T-cell (primary cell): Measurements from ENCODE around the gene FOXR1. TPM values are rescaled to one million over a fixed set of nuclear protein-coding genes. Genes with fewer than 3 reads are reported as not detected.

Experiments
- ATAC-seq, 4 experiments: fragments of 200-7000 bp in 3 of 4; fragments of 150-1000 bp in 1 of 4; cut with Tn5 transposase; replicated peaks in 1 of 4; 1 replicate in 3 of 4; 2 replicates in 1 of 4; pipeline ENCODE4 v1.10.0; 2021; ENCODE audit warnings: moderate library complexity in 3 of 4, mild to moderate bottlenecking in 2 of 4, moderate number of reproducible peaks in 1 of 4
- CTCF ChIA-PET, 2 donors: fragments of 300-600 bp; sonication (Branson Sonifier 250); formaldehyde crosslinking; loops; one replicate each; lab custom pipeline; 2022; ENCODE audit warnings: antibody characterized with exemption in 2 of 2; lab: Charles Lee
- POLR2A ChIA-PET, 2 donors: fragments of 300-600 bp; sonication (Branson Sonifier 250); formaldehyde crosslinking; loops; one replicate each; lab custom pipeline; 2022; ENCODE audit warnings: antibody characterized with exemption in 2 of 2; lab: Charles Lee
- DNase-seq, 35 experiments: peaks; one replicate each; pipeline versions ENCODE4 v3.0.0 to v3.0.0-alpha.2; 2013 to 2023
- H3K27ac ChIP-seq: one replicate; pipeline ENCODE4 v1.5.1; 2013; ENCODE audit warnings: low read length
- H3K27me3 ChIP-seq, 2 experiments: replicated peaks in 1 of 2; 1 replicate in 1 of 2; 2 replicates in 1 of 2; pipeline versions ENCODE4 v1.6.1 to v1.7.0; 2013; ENCODE audit warnings: low read length in 1 of 2, mixed read lengths in 1 of 2; ENCODE audit not compliant: control insufficient read depth in 2 of 2, insufficient read depth in 2 of 2; ENCODE audit errors: extremely low read depth in 1 of 2
- H3K36me3 ChIP-seq, 2 donors: 1 replicate in 1 of 2; 2 replicates in 1 of 2; pipeline versions ENCODE4 v1.6.1 to v1.7.0; 2013; ENCODE audit warnings: low read length in 1 of 2; ENCODE audit not compliant: control insufficient read depth in 2 of 2, insufficient read depth in 1 of 2; ENCODE audit errors: extremely low read depth in 1 of 2
- H3K4me1 ChIP-seq, 2 experiments: 1 replicate in 1 of 2; 2 replicates in 1 of 2; pipeline versions ENCODE4 v1.6.1 to v1.7.0; 2013; ENCODE audit warnings: low read length in 2 of 2, mixed read lengths in 1 of 2; ENCODE audit not compliant: insufficient read depth in 2 of 2, control insufficient read depth in 1 of 2; ENCODE audit errors: extremely low read depth in 1 of 2
- H3K4me3 ChIP-seq, 2 donors: 1 replicate in 1 of 2; 2 replicates in 1 of 2; pipeline versions ENCODE4 v1.5.1 to v1.7.0; 2013; ENCODE audit warnings: mild to moderate bottlenecking in 2 of 2, low read length in 1 of 2, moderate library complexity in 1 of 2; ENCODE audit not compliant: control insufficient read depth in 1 of 2; ENCODE audit errors: extremely low read depth in 1 of 2
- H3K9me3 ChIP-seq: 2 replicates; pipeline ENCODE4 v1.7.0; 2013
- H3K27ac Mint-ChIP-seq, 2 donors: one replicate each; pipeline ENCODE4 v1.8.0; 2020 to 2021; ENCODE audit warnings: mild to moderate bottlenecking in 2 of 2, mixed read lengths in 2 of 2
- H3K27me3 Mint-ChIP-seq, 2 donors: one replicate each; pipeline ENCODE4 v1.8.0; 2021 to 2022; ENCODE audit warnings: mixed read lengths in 2 of 2
- H3K36me3 Mint-ChIP-seq: one replicate; pipeline ENCODE4 v1.8.0; 2021; ENCODE audit warnings: mixed read lengths
- H3K4me1 Mint-ChIP-seq, 3 donors: one replicate each; pipeline ENCODE4 v1.8.0; 2020 to 2022; ENCODE audit warnings: mixed read lengths in 3 of 3, mild to moderate bottlenecking in 1 of 3
- H3K4me3 Mint-ChIP-seq, 3 donors: one replicate each; pipeline ENCODE4 v1.8.0; 2020 to 2022; ENCODE audit warnings: mild to moderate bottlenecking in 3 of 3, mixed read lengths in 3 of 3, moderate library complexity in 3 of 3
- H3K9me3 Mint-ChIP-seq, 3 donors: one replicate each; pipeline ENCODE4 v1.8.0; 2020 to 2022; ENCODE audit warnings: mixed read lengths in 3 of 3
- WGBS: methylation state at CpG from one replicate; pipeline ENCODE4 v1.1.5; 2013; ENCODE audit warnings: missing lambda C conversion rate; ENCODE audit not compliant: insufficient coverage; 5-methylcytosine and 5-hydroxymethylcytosine counted together
- total RNA-seq, 35 experiments: library from RNA in 6 of 35; stranded (reverse) in 6 of 35; fragments of 120-200 nt in 1 of 35; gene quantifications; one replicate each; pipeline versions ENCODE4 v1.2.1 to v1.2.4 and lab custom pipeline; 2013 to 2026

FOXR1 gene
- total RNA-seq, 5 donors from 2014 or later (not counting 1 experiment from before 2014, with no cell fraction given) = not detected

GRCh38 chr11:119025978-119026766 is 54.6 kb downstream of the FOXR1 start:
- Mint-ChIP-seq H3K27ac (peak overlapping the region in 1 of 2 donors; percentile 34), H3K36me3 (peaks cover 28% of the 10 kb centered on the region), H3K4me3 (no peak overlapping the region), H3K4me1 (peaks cover 33 to 48% (median 46%) of the 10 kb centered on the region in 3 donors), H3K27me3 (no peaks in the 10 kb centered on the region), H3K9me3 (no peaks in the 10 kb centered on the region)
- WGBS = 97% methylated on average over 14 of the region's 16 CpGs
- ChIA-PET POLR2A (no interaction called here), CTCF (interaction anchor here in 1 of 2 donors (0.6 kb wide), 1 partner anchor 34 kb away, joined by 3 read pairs; no protein-coding TSS in a partner anchor)
- ATAC-seq (no peak), DNase-seq (no peak)
- no peak overlapping the region for H3K27ac ChIP-seq
- no peaks in the 10 kb centered on the region for H3K27me3 ChIP-seq
- H3K4me1 ChIP-seq = peaks cover 0 to 36% of the 10 kb centered on the region in 2 experiments
- H3K36me3 ChIP-seq = peaks cover 5 to 52% of the 10 kb centered on the region in 2 donors
- H3K9me3 ChIP-seq = no peaks in the 10 kb centered on the region
- H3K4me3 ChIP-seq = no peak overlapping the region

GRCh38 chr11:119026970-119027369 is 55.4 kb downstream of the FOXR1 start:
- Histone ChIP-seq H3K27ac (no peak overlapping the region), H3K9me3 (no peaks in the 10 kb centered on the region), H3K4me1 (peaks cover 0 to 34% of the 10 kb centered on the region in 2 experiments), H3K36me3 (peaks cover 5 to 44% of the 10 kb centered on the region in 2 donors), H3K4me3 (no peak overlapping the region), H3K27me3 (no peaks in the 10 kb centered on the region)
- DNase-seq (no peak), ATAC-seq (no peak)
- H3K4me1 Mint-ChIP-seq = peaks cover 25 to 45% (median 38%) of the 10 kb centered on the region in 3 donors
- H3K27me3 Mint-ChIP-seq = no peaks in the 10 kb centered on the region
- no peak overlapping the region for H3K4me3 Mint-ChIP-seq
- peaks cover 20% of the 10 kb centered on the region for H3K36me3 Mint-ChIP-seq
- no CpG with 5 or more reads among the region's 2 CpGs for WGBS
- H3K27ac Mint-ChIP-seq = peak overlapping the region in 1 of 2 donors; percentile 17
- CTCF ChIA-PET = no interaction called here
- POLR2A ChIA-PET = no interaction called here
- H3K9me3 Mint-ChIP-seq = no peaks in the 10 kb centered on the region

DNA sequence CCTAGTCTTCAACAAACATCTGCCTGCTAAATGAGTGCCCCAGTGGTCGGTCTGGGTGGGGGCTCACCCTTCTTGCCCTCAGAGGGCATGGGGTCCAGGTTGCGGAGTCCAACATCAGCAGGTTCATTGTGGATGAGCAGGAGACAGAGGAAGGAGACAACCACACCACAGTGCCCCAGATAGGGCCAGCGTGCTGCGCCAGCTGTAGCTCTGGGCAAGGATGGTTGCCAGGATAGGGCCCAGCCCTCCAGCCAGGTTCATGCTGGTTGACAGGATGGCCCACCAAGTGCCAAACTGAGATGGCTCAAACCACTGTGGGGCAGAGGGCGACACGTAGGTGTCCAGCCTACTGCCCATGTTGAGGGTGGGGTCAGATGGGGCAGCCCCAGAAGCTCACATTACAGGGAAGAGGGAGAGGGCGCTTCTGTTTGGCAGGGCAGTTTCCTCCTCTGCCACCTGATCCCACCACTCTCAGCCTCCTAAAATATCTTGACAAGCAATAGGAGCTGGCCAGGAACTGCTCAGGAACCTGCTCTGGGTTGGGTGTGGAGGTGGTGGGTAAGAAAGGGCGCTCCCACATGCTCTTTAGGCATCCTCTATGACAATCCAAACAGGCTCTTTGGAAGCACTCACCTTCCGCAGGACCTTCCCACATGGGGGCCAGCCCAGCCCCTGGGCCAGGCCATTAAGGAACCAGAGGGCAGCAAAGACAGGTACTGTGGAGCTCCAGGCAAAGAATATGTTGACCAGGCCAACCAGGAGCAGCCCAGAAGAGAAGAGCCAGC is 56.2 kb downstream of the FOXR1 start:
- no peaks in the 10 kb centered on the region for H3K9me3 ChIP-seq
- ChIA-PET CTCF (no interaction called here), POLR2A (no interaction called here)
- ATAC-seq = no peak
- H3K36me3 ChIP-seq = peaks cover 5 to 37% of the 10 kb centered on the region in 2 donors
- no peaks in the 10 kb centered on the region for H3K27me3 Mint-ChIP-seq
- H3K9me3 Mint-ChIP-seq = no peaks in the 10 kb centered on the region
- H3K4me1 Mint-ChIP-seq = peaks cover 23 to 41% (median 36%) of the 10 kb centered on the region in 3 donors
- WGBS = 100% methylated on average over 1 of the region's 9 CpGs
- H3K4me3 Mint-ChIP-seq = peak overlapping the region in 1 of 3 donors; percentile 6
- H3K4me1 ChIP-seq = peaks cover 0 to 34% of the 10 kb centered on the region in 2 experiments
- no peak for DNase-seq
- H3K4me3 ChIP-seq = no peak overlapping the region
- H3K36me3 Mint-ChIP-seq = peaks cover 20% of the 10 kb centered on the region
- no peaks in the 10 kb centered on the region for H3K27me3 ChIP-seq
- peak overlapping the region in 1 of 2 donors; percentile 55 for H3K27ac Mint-ChIP-seq
- no peak overlapping the region for H3K27ac ChIP-seq

GRCh38 chr11:119028346-119029068 is 56.9 kb downstream of the FOXR1 start:
- Mint-ChIP-seq H3K4me3 (peak overlapping the region; percentile 72 to 87 (median 78)), H3K27me3 (no peaks in the 10 kb centered on the region), H3K36me3 (peaks cover 16% of the 10 kb centered on the region), H3K4me1 (peaks cover 19 to 37% (median 31%) of the 10 kb centered on the region in 3 donors), H3K9me3 (no peaks in the 10 kb centered on the region), H3K27ac (peak overlapping the region; percentile 57 to 84)
- Histone ChIP-seq H3K4me3 (no peak overlapping the region), H3K9me3 (no peaks in the 10 kb centered on the region), H3K4me1 (peaks cover 0 to 34% of the 10 kb centered on the region in 2 experiments), H3K27ac (peak overlapping the region; percentile 72), H3K36me3 (peaks cover 5 to 30% of the 10 kb centered on the region in 2 donors), H3K27me3 (no peaks in the 10 kb centered on the region)
- POLR2A ChIA-PET = no interaction called here
- DNase-seq (no peak), ATAC-seq (no peak)
- 93% methylated on average over 9 of the region's 9 CpGs for WGBS
- CTCF ChIA-PET = no interaction called here

DNA sequence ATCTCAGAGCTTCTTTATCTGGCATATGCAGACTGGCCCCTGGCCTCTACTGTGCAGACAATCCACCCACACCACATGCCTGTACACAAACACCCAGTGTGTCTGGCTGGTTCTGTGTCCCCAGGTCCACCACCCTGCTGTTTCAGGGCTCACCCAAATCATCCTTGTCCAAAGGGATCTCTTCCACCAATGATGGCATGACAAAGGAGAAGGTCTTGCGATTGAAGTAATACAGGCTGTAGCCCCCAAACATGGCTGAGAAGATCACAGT is 57.4 kb downstream of the FOXR1 start:
- Histone ChIP-seq H3K27me3 (no peaks in the 10 kb centered on the region), H3K36me3 (peaks cover 5 to 25% of the 10 kb centered on the region in 2 donors), H3K27ac (peak overlapping the region; percentile 72), H3K4me1 (peaks cover 0 to 34% of the 10 kb centered on the region in 2 experiments), H3K4me3 (no peak overlapping the region), H3K9me3 (no peaks in the 10 kb centered on the region)
- Mint-ChIP-seq H3K4me3 (peak overlapping the region; percentile 72 to 87 (median 78)), H3K9me3 (no peaks in the 10 kb centered on the region), H3K27me3 (no peaks in the 10 kb centered on the region), H3K4me1 (peaks cover 15 to 32% (median 26%) of the 10 kb centered on the region in 3 donors), H3K27ac (peak overlapping the region; percentile 57 to 84), H3K36me3 (peaks cover 14% of the 10 kb centered on the region)
- 67% methylated on average over 1 of the region's 1 CpG for WGBS
- ChIA-PET CTCF (no interaction called here), POLR2A (interaction anchor here in 1 of 2 donors (0.6 kb wide), 1 partner anchor 11 kb away, joined by 3 read pairs; no protein-coding TSS in a partner anchor)
- no peak for DNase-seq
- no peak for ATAC-seq
